ENCODE data around the gene NTM.

- TF ChIP-seq CTCF (IDR thresholded peaks at IDR 0.05), result no peak
- no peak for TF ChIP-seq POLR2A (IDR thresholded peaks at IDR 0.05)
Measured at GRCh38 chr11:131695889-131696429, 325.5 kb downstream of the NTM start.

All from adrenal gland (tissue), 5 donors.